ENCODE measurements around the gene HOXC6. TPM values are rescaled to one million over a fixed set of nuclear protein-coding genes. Genes with fewer than 3 reads are reported as not detected.
A peak's percentile ranks its signal among the peaks of the same experiment; 100 is the strongest.

HOXC6 gene
- total RNA-seq, 1 donor from 2014 or later = not detected

DNA sequence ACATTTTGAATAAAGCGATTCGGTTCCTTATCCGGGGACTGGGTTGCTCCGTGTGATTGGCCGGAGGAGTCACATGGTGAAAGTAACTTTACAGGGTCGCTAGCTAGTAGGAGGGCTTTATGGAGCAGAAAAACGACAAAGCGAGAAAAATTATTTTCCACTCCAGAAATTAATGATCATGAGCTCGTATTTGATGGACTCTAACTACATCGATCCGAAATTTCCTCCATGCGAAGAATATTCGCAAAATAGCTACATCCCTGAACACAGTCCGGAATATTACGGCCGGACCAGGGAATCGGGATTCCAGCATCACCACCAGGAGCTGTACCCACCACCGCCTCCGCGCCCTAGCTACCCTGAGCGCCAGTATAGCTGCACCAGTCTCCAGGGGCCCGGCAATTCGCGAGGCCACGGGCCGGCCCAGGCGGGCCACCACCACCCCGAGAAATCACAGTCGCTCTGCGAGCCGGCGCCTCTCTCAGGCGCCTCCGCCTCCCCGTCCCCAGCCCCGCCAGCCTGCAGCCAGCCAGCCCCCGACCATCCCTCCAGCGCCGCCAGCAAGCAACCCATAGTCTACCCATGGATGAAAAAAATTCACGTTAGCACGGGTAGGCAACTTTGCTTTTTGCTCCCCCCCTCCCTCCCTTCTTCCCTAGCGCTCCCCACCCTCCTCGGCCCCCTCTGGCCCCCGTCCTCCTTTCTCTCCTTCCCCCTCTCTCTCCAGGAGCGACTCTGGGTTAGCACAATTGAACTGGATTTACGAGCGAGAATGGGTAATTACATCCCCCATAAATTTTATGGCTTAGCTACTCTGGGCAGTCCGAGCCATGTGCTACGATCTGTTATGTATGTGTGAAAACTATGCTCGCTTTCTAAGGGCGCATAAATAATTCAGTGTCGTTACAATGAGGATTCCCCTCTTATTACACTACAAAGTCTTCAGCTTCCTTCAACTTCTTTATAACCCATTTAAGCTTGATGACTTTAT is 25.8 kb downstream of the HOXC6 start, which contains the start of gene HOXC4:
Gene HOXC4 (plus strand): TSS at position 85 of the 991 bp plus-strand sequence. CDS start 88 bp downstream, at position 173.
- H3K4me3 ChIP-seq = peak within 1 kb of the TSS; percentile 29 to 33
- H3K36me3 ChIP-seq = no peaks in the 10 kb centered on the region
- intact Hi-C loops (cut with DNase I) = no loop called here
- H3K4me1 ChIP-seq = peaks cover 34% of the 10 kb centered on the region
- DNase-seq (ENCODE audit: extremely low spot score in 2 of 2) = no peak
- H3K9me3 ChIP-seq = no peaks in the 10 kb centered on the region
- TF ChIP-seq, protein P1, sequence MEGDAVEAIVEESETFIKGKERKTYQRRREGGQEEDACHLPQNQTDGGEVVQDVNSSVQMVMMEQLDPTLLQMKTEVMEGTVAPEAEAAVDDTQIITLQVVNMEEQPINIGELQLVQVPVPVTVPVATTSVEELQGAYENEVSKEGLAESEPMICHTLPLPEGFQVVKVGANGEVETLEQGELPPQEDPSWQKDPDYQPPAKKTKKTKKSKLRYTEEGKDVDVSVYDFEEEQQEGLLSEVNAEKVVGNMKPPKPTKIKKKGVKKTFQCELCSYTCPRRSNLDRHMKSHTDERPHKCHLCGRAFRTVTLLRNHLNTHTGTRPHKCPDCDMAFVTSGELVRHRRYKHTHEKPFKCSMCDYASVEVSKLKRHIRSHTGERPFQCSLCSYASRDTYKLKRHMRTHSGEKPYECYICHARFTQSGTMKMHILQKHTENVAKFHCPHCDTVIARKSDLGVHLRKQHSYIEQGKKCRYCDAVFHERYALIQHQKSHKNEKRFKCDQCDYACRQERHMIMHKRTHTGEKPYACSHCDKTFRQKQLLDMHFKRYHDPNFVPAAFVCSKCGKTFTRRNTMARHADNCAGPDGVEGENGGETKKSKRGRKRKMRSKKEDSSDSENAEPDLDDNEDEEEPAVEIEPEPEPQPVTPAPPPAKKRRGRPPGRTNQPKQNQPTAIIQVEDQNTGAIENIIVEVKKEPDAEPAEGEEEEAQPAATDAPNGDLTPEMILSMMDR (IDR thresholded peaks at IDR 0.05) = no peak
- TF ChIP-seq POLR2A (IDR thresholded peaks at IDR 0.05) (no peak), POLR2AphosphoS5 (IDR thresholded peaks at IDR 0.05; ENCODE audit: insufficient read depth in 1 of 2, low read depth in 1 of 2) (no peak)
- H3K27me3 ChIP-seq = peaks cover 36% of the 10 kb centered on the region
- no peak within 1 kb of the TSS for H3K27ac ChIP-seq

DNA sequence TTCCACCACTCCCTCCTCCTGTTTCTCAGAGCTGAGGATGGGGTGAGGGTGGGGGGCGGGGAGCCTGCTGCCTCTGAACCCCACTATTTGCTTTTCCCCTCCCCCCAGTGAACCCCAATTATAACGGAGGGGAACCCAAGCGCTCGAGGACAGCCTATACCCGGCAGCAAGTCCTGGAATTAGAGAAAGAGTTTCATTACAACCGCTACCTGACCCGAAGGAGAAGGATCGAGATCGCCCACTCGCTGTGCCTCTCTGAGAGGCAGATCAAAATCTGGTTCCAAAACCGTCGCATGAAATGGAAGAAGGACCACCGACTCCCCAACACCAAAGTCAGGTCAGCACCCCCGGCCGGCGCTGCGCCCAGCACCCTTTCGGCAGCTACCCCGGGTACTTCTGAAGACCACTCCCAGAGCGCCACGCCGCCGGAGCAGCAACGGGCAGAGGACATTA is 26.5 kb downstream of the HOXC6 start:
- H3K4me3 ChIP-seq = no peak overlapping the region

DNA sequence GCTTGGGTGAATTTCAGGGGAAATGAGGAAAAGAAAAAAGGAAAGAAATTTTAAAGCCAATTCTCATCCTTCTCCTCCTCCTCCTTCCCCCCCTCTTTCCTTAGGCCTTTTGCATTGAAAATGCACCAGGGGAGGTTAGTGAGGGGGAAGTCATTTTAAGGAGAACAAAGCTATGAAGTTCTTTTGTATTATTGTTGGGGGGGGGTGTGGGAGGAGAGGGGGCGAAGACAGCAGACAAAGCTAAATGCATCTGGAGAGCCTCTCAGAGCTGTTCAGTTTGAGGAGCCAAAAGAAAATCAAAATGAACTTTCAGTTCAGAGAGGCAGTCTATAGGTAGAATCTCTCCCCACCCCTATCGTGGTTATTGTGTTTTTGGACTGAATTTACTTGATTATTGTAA is 27.3 kb downstream of the HOXC6 start:
- DNase-seq (ENCODE audit: extremely low spot score in 2 of 2) = no peak
- no peaks in the 10 kb centered on the region for H3K9me3 ChIP-seq
- H3K27me3 ChIP-seq = peaks cover 36% of the 10 kb centered on the region
- no peak for TF ChIP-seq POLR2AphosphoS5 (IDR thresholded peaks at IDR 0.05; ENCODE audit: insufficient read depth in 1 of 2, low read depth in 1 of 2)
- no peak for TF ChIP-seq POLR2A (IDR thresholded peaks at IDR 0.05)
- peaks cover 34% of the 10 kb centered on the region for H3K4me1 ChIP-seq
- no peaks in the 10 kb centered on the region for H3K36me3 ChIP-seq
- intact Hi-C loops (cut with DNase I) = no loop called here
- no peak overlapping the region for H3K4me3 ChIP-seq
- no peak overlapping the region for H3K27ac ChIP-seq

More for the DNA sequence above, 26.5 kb downstream of the HOXC6 start:
- no peaks in the 10 kb centered on the region for H3K9me3 ChIP-seq
- intact Hi-C loops (cut with DNase I) = no loop called here
- H3K36me3 ChIP-seq = no peaks in the 10 kb centered on the region
- DNase-seq (ENCODE audit: extremely low spot score in 2 of 2) = no peak
- no peak overlapping the region for H3K27ac ChIP-seq
- TF ChIP-seq POLR2A (IDR thresholded peaks at IDR 0.05) = no peak
- TF ChIP-seq, protein P1 (IDR thresholded peaks at IDR 0.05) = no peak
- no peak for TF ChIP-seq POLR2AphosphoS5 (IDR thresholded peaks at IDR 0.05; ENCODE audit: insufficient read depth in 1 of 2, low read depth in 1 of 2)
- peaks cover 36% of the 10 kb centered on the region for H3K27me3 ChIP-seq
- H3K4me1 ChIP-seq = peaks cover 34% of the 10 kb centered on the region

DNA sequence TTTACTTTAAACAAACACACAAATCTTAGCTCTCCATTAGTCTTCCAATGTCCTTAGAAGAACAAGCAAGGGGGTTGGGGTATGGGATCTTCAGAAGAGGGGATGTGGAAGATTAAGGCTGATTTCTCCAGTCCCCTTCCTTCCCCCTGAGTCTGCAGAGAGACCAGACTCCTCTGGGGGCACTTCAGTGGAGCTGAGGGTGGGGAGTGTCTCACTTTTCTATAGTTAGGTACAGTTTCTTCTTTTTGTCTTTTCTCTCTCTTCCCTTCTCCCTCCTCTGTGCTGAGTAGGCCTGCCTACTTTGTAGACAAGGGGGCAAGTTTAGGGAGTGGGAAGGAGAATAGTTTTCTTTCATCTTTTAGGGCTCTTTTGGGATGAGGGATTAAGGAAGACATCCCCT is 27.9 kb downstream of the HOXC6 start:
- Histone ChIP-seq H3K27me3 (peaks cover 32% of the 10 kb centered on the region), H3K4me3 (no peak overlapping the region)

DNA sequence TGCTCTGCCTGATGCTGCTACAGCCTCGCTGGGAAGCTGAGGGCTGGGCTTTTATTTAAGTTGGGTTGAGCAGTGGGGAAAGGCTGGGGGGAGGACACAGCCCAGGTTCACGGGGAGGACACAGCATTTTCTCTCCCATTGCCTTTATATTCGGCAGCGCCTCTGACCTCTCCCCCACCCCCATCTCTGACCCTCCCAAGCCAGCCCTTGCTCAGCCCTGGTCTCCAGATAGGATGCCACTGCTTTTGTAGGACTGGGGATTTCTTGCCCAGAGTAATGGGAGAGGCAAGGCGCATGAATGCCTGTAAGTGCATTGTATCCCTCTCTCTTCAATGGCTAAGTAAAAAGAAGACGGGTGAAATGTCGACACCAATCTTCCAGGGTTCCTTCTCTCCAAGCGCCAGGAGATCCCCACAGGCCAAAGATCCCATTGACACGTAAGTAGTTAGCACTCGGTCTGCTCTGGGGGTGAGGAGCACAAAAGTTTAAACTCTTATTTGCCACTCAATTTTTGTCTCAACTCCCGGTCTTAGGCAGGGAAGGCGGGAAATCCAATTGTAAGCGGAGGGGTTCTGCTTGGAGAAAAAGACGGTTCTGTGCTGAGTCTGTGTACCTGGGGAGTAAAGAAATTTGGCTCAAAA is 30.0 kb downstream of the HOXC6 start:
- Histone ChIP-seq H3K27me3 (peaks cover 22% of the 10 kb centered on the region), H3K9me3 (no peaks in the 10 kb centered on the region), H3K27ac (no peak overlapping the region), H3K4me1 (peaks cover 16% of the 10 kb centered on the region), H3K4me3 (no peak overlapping the region), H3K36me3 (no peaks in the 10 kb centered on the region)
- intact Hi-C loops (cut with DNase I) = no loop called here
- TF ChIP-seq POLR2AphosphoS5 (IDR thresholded peaks at IDR 0.05; ENCODE audit: insufficient read depth in 1 of 2, low read depth in 1 of 2) (no peak), POLR2A (IDR thresholded peaks at IDR 0.05) (no peak)
- TF ChIP-seq, protein P1 (IDR thresholded peaks at IDR 0.05) = no peak
- DNase-seq (ENCODE audit: extremely low spot score in 2 of 2) = no peak

More for the DNA sequence above, 27.9 kb downstream of the HOXC6 start:
- Histone ChIP-seq H3K36me3 (no peaks in the 10 kb centered on the region), H3K4me1 (peaks cover 34% of the 10 kb centered on the region), H3K9me3 (no peaks in the 10 kb centered on the region), H3K27ac (no peak overlapping the region)
- TF ChIP-seq, protein P1 (IDR thresholded peaks at IDR 0.05) = no peak
- TF ChIP-seq POLR2A (IDR thresholded peaks at IDR 0.05) (no peak), POLR2AphosphoS5 (IDR thresholded peaks at IDR 0.05; ENCODE audit: insufficient read depth in 1 of 2, low read depth in 1 of 2) (no peak)
- DNase-seq (ENCODE audit: extremely low spot score in 2 of 2) = no peak
- intact Hi-C loops (cut with DNase I) = no loop called here
